Tibial nerve (tissue), 3 donors: Measurements from ENCODE around the gene SYTL1.

Source experiments
- POLR2A ChIP-seq, 2 donors: fragments of 450-650 bp; IDR thresholded peaks; one replicate each; pipeline ENCODE4 v1.6.1; 2017; ENCODE audit warnings: antibody characterized with exemption in 2 of 2, mild to moderate bottlenecking in 2 of 2, moderate library complexity in 2 of 2
- TF ChIP-seq, protein P1 (sequence below), 5 experiments: fragments of 200-600 bp in 3 of 5; fragments of 450-650 bp in 2 of 5; sonication (generic) in 3 of 5; IDR thresholded peaks; one replicate each; pipeline ENCODE4 v1.5.1; 2016 to 2019; ENCODE audit warnings: antibody characterized with exemption in 5 of 5, mild to moderate bottlenecking in 3 of 5, moderate library complexity in 2 of 5

DNA sequence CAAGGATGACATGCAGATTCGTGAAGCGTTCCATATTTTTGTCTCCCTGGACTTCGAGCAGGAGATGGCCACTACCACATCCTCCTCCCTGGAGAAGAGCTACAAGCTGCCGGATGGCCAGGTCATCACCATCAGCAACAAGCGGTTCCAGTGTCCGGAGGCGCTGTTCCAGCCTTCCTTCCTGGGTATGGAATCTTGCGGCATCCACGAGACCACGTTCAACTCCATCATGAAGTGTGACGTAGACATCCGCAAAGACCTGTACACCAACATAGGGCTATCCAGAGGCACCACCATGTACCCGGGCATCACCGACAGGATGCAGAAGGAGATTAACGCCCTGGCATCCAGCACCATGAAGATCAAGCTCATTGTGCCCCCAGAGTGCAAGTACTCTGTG lies 16.5 kb upstream of the SYTL1 start:
- TF ChIP-seq, protein P1, sequence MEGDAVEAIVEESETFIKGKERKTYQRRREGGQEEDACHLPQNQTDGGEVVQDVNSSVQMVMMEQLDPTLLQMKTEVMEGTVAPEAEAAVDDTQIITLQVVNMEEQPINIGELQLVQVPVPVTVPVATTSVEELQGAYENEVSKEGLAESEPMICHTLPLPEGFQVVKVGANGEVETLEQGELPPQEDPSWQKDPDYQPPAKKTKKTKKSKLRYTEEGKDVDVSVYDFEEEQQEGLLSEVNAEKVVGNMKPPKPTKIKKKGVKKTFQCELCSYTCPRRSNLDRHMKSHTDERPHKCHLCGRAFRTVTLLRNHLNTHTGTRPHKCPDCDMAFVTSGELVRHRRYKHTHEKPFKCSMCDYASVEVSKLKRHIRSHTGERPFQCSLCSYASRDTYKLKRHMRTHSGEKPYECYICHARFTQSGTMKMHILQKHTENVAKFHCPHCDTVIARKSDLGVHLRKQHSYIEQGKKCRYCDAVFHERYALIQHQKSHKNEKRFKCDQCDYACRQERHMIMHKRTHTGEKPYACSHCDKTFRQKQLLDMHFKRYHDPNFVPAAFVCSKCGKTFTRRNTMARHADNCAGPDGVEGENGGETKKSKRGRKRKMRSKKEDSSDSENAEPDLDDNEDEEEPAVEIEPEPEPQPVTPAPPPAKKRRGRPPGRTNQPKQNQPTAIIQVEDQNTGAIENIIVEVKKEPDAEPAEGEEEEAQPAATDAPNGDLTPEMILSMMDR (IDR thresholded peaks at IDR 0.05), result no peak
- TF ChIP-seq POLR2A (IDR thresholded peaks at IDR 0.05), result no peak
